ENCODE results near the gene BPIFB6. TPM values are rescaled to one million over a fixed set of nuclear protein-coding genes. Genes with fewer than 3 reads are reported as not detected.

BPIFB6 gene
- total and polyA plus RNA-seq, 2 donors (not counting 3 experiments of a cell fraction or from before 2014, with no cell fraction given) = not detected

- no peak overlapping the region for H3K27ac ChIP-seq (ENCODE audit: insufficient read depth, low read depth, low read length)
- FAIRE-seq (no peak), DNase-seq (ENCODE audit: low read depth, low spot score) (no peak)
- H3K9ac ChIP-seq (replicated peaks; ENCODE audit: extremely low read depth, insufficient read depth, low read length) = no peak overlapping the region
- dilution Hi-C loops (cut with MboI; ENCODE audit: extremely low pct_ligation_motif_present, low sequenced_read_pairs) = no loop called here
- no TSS peak for BruUV-seq (replicated peaks)
- H3K4me3 ChIP-seq (replicated peaks in 1 of 3; ENCODE audit: insufficient read depth in 1 of 3, low read depth in 1 of 3, low read length in 3 of 3) = no peak overlapping the region
- no peaks in the 10 kb centered on the region for H3K36me3 ChIP-seq (ENCODE audit: control insufficient read depth in 2 of 2, extremely low read depth in 1 of 2, insufficient read depth in 2 of 2, low read length in 2 of 2)
- POLR2A ChIA-PET = no interaction called here
- intact Hi-C loops (cut with micrococcal nuclease) = loop anchor here (5.0 kb wide), 1 partner anchor 216 kb away; no protein-coding TSS in a partner anchor
- H3K4me1 ChIP-seq (ENCODE audit: control insufficient read depth, extremely low read depth, insufficient read depth, low read length) = no peaks in the 10 kb centered on the region
- H3K4me2 ChIP-seq (ENCODE audit: insufficient read depth, low read length) = no peak overlapping the region
- H3K9me3 ChIP-seq (replicated peaks; ENCODE audit: control insufficient read depth, insufficient read depth, low read length) = no peaks in the 10 kb centered on the region
- H4K20me1 ChIP-seq (replicated peaks; ENCODE audit: control insufficient read depth, extremely low read depth, insufficient read depth, low read length) = no peaks in the 10 kb centered on the region
- H3K27me3 ChIP-seq (ENCODE audit: control insufficient read depth in 2 of 2, insufficient read depth in 2 of 2, low read length in 2 of 2) = no peaks in the 10 kb centered on the region
- CTCF ChIA-PET = interaction anchor here (1.0 kb wide), 1 partner anchor 106 kb away, joined by 3 read pairs; no protein-coding TSS in a partner anchor
- H2AFZ ChIP-seq (ENCODE audit: low read depth, low read length) = no peak overlapping the region
- no peaks in the 10 kb centered on the region for H3K9me1 ChIP-seq (replicated peaks; ENCODE audit: control insufficient read depth, extremely low read depth, insufficient read depth, low read length)
- no peaks in the 10 kb centered on the region for H3K79me2 ChIP-seq (ENCODE audit: control insufficient read depth, insufficient read depth, low read length)
- TF ChIP-seq MYC (IDR thresholded peaks at IDR 0.05; ENCODE audit: low read depth, low read length) = no peak
- TF ChIP-seq EZH2 (IDR thresholded peaks at IDR 0.05; ENCODE audit: borderline replicate concordance, low read depth, low read length, severe bottlenecking) = no peak
- TF ChIP-seq POLR2AphosphoS5 (IDR thresholded peaks at IDR 0.05; ENCODE audit: insufficient read depth, low read depth, low read length) = no peak
- no peak for TF ChIP-seq FOS (IDR thresholded peaks at IDR 0.05; ENCODE audit: borderline replicate concordance, insufficient read depth, low read length)
- no peak for TF ChIP-seq GATA2 (IDR thresholded peaks at IDR 0.05; ENCODE audit: insufficient read depth, insufficient read length, low read depth, low read length)
- no peak for TF ChIP-seq MAX (IDR thresholded peaks at IDR 0.05; ENCODE audit: insufficient read depth, insufficient read length)
- TF ChIP-seq POLR2A (IDR thresholded peaks at IDR 0.05; ENCODE audit: low read depth, low read length) = no peak
- TF ChIP-seq, protein P1, sequence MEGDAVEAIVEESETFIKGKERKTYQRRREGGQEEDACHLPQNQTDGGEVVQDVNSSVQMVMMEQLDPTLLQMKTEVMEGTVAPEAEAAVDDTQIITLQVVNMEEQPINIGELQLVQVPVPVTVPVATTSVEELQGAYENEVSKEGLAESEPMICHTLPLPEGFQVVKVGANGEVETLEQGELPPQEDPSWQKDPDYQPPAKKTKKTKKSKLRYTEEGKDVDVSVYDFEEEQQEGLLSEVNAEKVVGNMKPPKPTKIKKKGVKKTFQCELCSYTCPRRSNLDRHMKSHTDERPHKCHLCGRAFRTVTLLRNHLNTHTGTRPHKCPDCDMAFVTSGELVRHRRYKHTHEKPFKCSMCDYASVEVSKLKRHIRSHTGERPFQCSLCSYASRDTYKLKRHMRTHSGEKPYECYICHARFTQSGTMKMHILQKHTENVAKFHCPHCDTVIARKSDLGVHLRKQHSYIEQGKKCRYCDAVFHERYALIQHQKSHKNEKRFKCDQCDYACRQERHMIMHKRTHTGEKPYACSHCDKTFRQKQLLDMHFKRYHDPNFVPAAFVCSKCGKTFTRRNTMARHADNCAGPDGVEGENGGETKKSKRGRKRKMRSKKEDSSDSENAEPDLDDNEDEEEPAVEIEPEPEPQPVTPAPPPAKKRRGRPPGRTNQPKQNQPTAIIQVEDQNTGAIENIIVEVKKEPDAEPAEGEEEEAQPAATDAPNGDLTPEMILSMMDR (IDR thresholded peaks at IDR 0.05; ENCODE audit: extremely low read depth in 1 of 2, insufficient read depth in 1 of 2, low read depth in 1 of 2, low read length in 2 of 2) = no peak
- no peak for TF ChIP-seq JUN (IDR thresholded peaks at IDR 0.05; ENCODE audit: borderline replicate concordance, insufficient read depth, insufficient read length, low read depth)
Measured at GRCh38 chr20:33008336-33009213, 22.9 kb upstream of the BPIFB6 start.

Data from endothelial cell of umbilical vein (primary cell).